ENCODE measurements around the gene USP10. TPM values are rescaled to one million over a fixed set of nuclear protein-coding genes. Genes with fewer than 3 reads are reported as not detected.

The USP10 gene
- total RNA-seq, 1 donor from 2014 or later: 67.8 TPM

DNA sequence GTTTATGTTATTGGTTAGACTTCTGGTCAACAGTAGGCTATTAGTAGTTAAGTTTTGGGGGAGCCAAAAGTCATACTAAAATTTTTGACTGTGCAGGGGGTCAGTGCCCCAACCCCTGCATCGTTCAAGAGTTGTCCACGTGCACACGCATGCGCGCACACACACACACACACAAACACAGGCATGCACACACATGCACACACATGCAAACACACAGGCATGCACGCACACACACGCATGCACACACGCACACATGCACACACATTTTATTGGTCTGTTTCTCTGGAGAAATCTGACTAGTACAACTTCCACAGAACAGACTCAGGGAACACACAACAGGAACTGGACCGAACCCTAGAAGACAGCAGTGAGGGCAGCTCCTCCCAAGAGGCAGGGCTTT is 24.4 kb upstream of the USP10 start:
- no peaks in the 10 kb centered on the region for H3K27me3 ChIP-seq (ENCODE audit: control insufficient read depth, insufficient read depth, low read length)
- TF ChIP-seq CTCF (IDR thresholded peaks at IDR 0.05; ENCODE audit: insufficient read depth, low read length, poor library complexity, severe bottlenecking): no peak
- H3K36me3 ChIP-seq (ENCODE audit: control insufficient read depth, insufficient read depth, low read length): no peaks in the 10 kb centered on the region
- DNase-seq (ENCODE audit: low read depth): no peak
- no peak overlapping the region for H3K4me3 ChIP-seq (ENCODE audit: low read depth, low read length)

GRCh38 chr16:84675884-84676283 is 23.9 kb upstream of the USP10 start:
- Histone ChIP-seq H3K27me3 (ENCODE audit: control insufficient read depth, insufficient read depth, low read length) (no peaks in the 10 kb centered on the region), H3K4me3 (ENCODE audit: low read depth, low read length) (no peak overlapping the region), H3K36me3 (ENCODE audit: control insufficient read depth, insufficient read depth, low read length) (no peaks in the 10 kb centered on the region)
- DNase-seq (ENCODE audit: low read depth): no peak
- TF ChIP-seq CTCF (IDR thresholded peaks at IDR 0.05; ENCODE audit: insufficient read depth, low read length, poor library complexity, severe bottlenecking): no peak

- DNase-seq (ENCODE audit: low read depth): no peak
- Histone ChIP-seq H3K36me3 (ENCODE audit: control insufficient read depth, insufficient read depth, low read length) (no peaks in the 10 kb centered on the region), H3K4me3 (ENCODE audit: low read depth, low read length) (no peak overlapping the region), H3K27me3 (ENCODE audit: control insufficient read depth, insufficient read depth, low read length) (no peaks in the 10 kb centered on the region)
- no peak for TF ChIP-seq CTCF (IDR thresholded peaks at IDR 0.05; ENCODE audit: insufficient read depth, low read length, poor library complexity, severe bottlenecking)
These were observed 22.6 kb upstream of the USP10 start for GRCh38 chr16:84677017-84677803.

- Histone ChIP-seq H3K4me3 (ENCODE audit: low read depth, low read length) (no peak overlapping the region), H3K36me3 (ENCODE audit: control insufficient read depth, insufficient read depth, low read length) (no peaks in the 10 kb centered on the region), H3K27me3 (ENCODE audit: control insufficient read depth, insufficient read depth, low read length) (no peaks in the 10 kb centered on the region)
- DNase-seq (ENCODE audit: low read depth): no peak
- no peak for TF ChIP-seq CTCF (IDR thresholded peaks at IDR 0.05; ENCODE audit: insufficient read depth, low read length, poor library complexity, severe bottlenecking)
These were observed 22.0 kb upstream of the USP10 start for GRCh38 chr16:84677849-84678248.

GRCh38 chr16:84678541-84678940 is 21.3 kb upstream of the USP10 start:
- no peak overlapping the region for H3K4me3 ChIP-seq (ENCODE audit: low read depth, low read length)
- no peak for TF ChIP-seq CTCF (IDR thresholded peaks at IDR 0.05; ENCODE audit: insufficient read depth, low read length, poor library complexity, severe bottlenecking)
- no peak for DNase-seq (ENCODE audit: low read depth)
- no peaks in the 10 kb centered on the region for H3K27me3 ChIP-seq (ENCODE audit: control insufficient read depth, insufficient read depth, low read length)
- no peaks in the 10 kb centered on the region for H3K36me3 ChIP-seq (ENCODE audit: control insufficient read depth, insufficient read depth, low read length)

Measured in kidney epithelial cell (primary cell).